Endothelial cell of hepatic sinusoid (primary cell): ENCODE data around the gene SAMD1.

Experiments
- in situ Hi-C: cut with HindIII; loops from 2 replicates; pipeline ENCODE4 v1.10.0; 2017; ENCODE audit warnings: low sequenced_read_pairs

Gene SAMD1

GRCh38 chr19:14114439-14114838, 23.9 kb upstream of the SAMD1 start:
- in situ Hi-C loops = no loop called here

- in situ Hi-C loops = no loop called here
These were observed 23.3 kb upstream of the SAMD1 start for GRCh38 chr19:14113762-14114414.

GRCh38 chr19:14112809-14113385, 22.3 kb upstream of the SAMD1 start:
- in situ Hi-C loops = no loop called here

- in situ Hi-C loops = no loop called here
These were observed 21.7 kb upstream of the SAMD1 start for GRCh38 chr19:14112051-14112808.

GRCh38 chr19:14111486-14111885, 20.9 kb upstream of the SAMD1 start:
- in situ Hi-C loops = no loop called here

GRCh38 chr19:14110650-14111049, 20.1 kb upstream of the SAMD1 start:
- in situ Hi-C loops = no loop called here

GRCh38 chr19:14107581-14108461, 17.3 kb upstream of the SAMD1 start:
- in situ Hi-C loops = no loop called here

- in situ Hi-C loops = no loop called here
These were observed 16.3 kb upstream of the SAMD1 start for GRCh38 chr19:14106840-14107239.

GRCh38 chr19:14105680-14106079, 15.1 kb upstream of the SAMD1 start:
- in situ Hi-C loops = no loop called here

GRCh38 chr19:14103310-14103709, 12.8 kb upstream of the SAMD1 start:
- in situ Hi-C loops = no loop called here

- in situ Hi-C loops = no loop called here
These were observed 12.2 kb upstream of the SAMD1 start for GRCh38 chr19:14102756-14103155.

- in situ Hi-C loops = no loop called here
These were observed 11.6 kb upstream of the SAMD1 start for GRCh38 chr19:14102102-14102696.

- in situ Hi-C loops = no loop called here
These were observed 10.5 kb upstream of the SAMD1 start for GRCh38 chr19:14101003-14101545.

- in situ Hi-C loops = loop anchor here (25.0 kb wide), 1 partner anchor 360 kb away; a partner anchor contains a TSS
These were observed 7.1 kb upstream of the SAMD1 start for GRCh38 chr19:14097532-14098151.

GRCh38 chr19:14096272-14096992, 5.9 kb upstream of the SAMD1 start:
- in situ Hi-C loops = loop anchor here (25.0 kb wide), 1 partner anchor 359 kb away; a partner anchor contains a TSS

GRCh38 chr19:14094854-14095253, 4.3 kb upstream of the SAMD1 start:
- in situ Hi-C loops = loop anchor here (25.0 kb wide), 1 partner anchor 358 kb away; a partner anchor contains a TSS

- in situ Hi-C loops = loop anchor here (25.0 kb wide), 1 partner anchor 356 kb away; a partner anchor contains a TSS
These were observed 2.7 kb upstream of the SAMD1 start for GRCh38 chr19:14093117-14093823.

- in situ Hi-C loops = loop anchor here (25.0 kb wide), 1 partner anchor 355 kb away; a partner anchor contains a TSS
These were observed 1.4 kb upstream of the SAMD1 start for GRCh38 chr19:14091813-14092462.
